Kidney epithelial cell (primary cell): Measurements from ENCODE around the gene ZNF670. TPM values are rescaled to one million over a fixed set of nuclear protein-coding genes. Genes with fewer than 3 reads are reported as not detected.

Experiments
- DNase-seq: peaks from one replicate; pipeline ENCODE4 v3.0.0-alpha.2; 2010; ENCODE audit warnings: low read depth
- H3K27me3 ChIP-seq: 2 replicates; pipeline ENCODE4 v1.6.0; 2011; ENCODE audit warnings: low read length; ENCODE audit not compliant: control insufficient read depth, insufficient read depth
- H3K36me3 ChIP-seq: 2 replicates; pipeline ENCODE4 v1.5.1; 2011; ENCODE audit warnings: low read length; ENCODE audit not compliant: control insufficient read depth, insufficient read depth
- H3K4me3 ChIP-seq: 2 replicates; pipeline ENCODE4 v1.5.1; 2011; ENCODE audit warnings: low read depth, mild to moderate bottlenecking, control low read depth, low read length
- total RNA-seq: library from RNA; depleted of rRNA; stranded (reverse); fragments of >200 nt; gene quantifications from 2 replicates; pipeline ENCODE4 v1.2.3, GENCODE V29; 2015
- TF ChIP-seq, protein P1 (sequence below): IDR thresholded peaks from 2 replicates; pipeline ENCODE4 v1.5.1; 2011; ENCODE audit warnings: mild to moderate bottlenecking, moderate library complexity, low read length, control low read depth, inconsistent platforms; ENCODE audit not compliant: insufficient read depth, poor library complexity, severe bottlenecking

ZNF670 gene
- total RNA-seq, 1 donor from 2014 or later = 5.8 TPM

DNA sequence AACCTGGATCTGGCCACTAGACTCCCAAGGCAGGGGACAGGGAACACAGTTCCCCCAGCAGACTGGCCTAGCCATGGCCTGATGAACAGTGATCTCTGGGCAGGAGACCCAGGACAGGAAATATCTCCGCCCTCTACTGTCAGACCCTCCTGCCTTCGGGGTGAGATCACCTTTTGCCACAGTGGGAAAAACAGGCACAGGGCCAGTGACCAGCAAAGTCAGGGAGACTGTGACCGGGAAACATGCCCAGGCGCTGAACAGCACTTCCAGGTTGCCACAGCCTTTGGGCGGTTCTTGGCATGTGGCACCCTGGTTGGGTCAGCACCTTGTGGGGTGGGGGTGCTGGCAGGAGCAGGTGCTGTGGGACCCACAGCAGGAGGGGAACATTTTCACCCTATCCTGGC, 34.5 kb upstream of the ZNF670 start:
- Histone ChIP-seq H3K27me3 (no peaks in the 10 kb centered on the region), H3K4me3 (no peak overlapping the region), H3K36me3 (no peaks in the 10 kb centered on the region)
- TF ChIP-seq, protein P1, sequence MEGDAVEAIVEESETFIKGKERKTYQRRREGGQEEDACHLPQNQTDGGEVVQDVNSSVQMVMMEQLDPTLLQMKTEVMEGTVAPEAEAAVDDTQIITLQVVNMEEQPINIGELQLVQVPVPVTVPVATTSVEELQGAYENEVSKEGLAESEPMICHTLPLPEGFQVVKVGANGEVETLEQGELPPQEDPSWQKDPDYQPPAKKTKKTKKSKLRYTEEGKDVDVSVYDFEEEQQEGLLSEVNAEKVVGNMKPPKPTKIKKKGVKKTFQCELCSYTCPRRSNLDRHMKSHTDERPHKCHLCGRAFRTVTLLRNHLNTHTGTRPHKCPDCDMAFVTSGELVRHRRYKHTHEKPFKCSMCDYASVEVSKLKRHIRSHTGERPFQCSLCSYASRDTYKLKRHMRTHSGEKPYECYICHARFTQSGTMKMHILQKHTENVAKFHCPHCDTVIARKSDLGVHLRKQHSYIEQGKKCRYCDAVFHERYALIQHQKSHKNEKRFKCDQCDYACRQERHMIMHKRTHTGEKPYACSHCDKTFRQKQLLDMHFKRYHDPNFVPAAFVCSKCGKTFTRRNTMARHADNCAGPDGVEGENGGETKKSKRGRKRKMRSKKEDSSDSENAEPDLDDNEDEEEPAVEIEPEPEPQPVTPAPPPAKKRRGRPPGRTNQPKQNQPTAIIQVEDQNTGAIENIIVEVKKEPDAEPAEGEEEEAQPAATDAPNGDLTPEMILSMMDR = no peak
- DNase-seq = no peak

DNA sequence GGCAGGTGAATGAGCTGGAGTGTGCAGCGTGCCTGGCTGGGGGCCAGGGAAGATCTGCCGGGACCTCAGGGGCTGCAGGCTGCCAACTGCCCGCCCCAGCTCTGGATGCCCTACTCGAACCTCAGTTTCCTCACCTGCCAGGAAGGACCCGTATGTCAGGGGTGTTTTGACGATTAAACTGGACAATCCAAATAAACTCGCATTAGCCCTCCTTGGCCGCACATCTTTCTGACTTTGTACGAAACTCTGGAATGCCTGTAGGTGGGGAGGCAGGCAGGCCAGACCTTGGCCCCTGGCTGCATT, 33.8 kb upstream of the ZNF670 start:
- Histone ChIP-seq H3K4me3 (no peak overlapping the region), H3K27me3 (no peaks in the 10 kb centered on the region), H3K36me3 (no peaks in the 10 kb centered on the region)
- TF ChIP-seq, protein P1 = no peak
- no peak for DNase-seq

DNA sequence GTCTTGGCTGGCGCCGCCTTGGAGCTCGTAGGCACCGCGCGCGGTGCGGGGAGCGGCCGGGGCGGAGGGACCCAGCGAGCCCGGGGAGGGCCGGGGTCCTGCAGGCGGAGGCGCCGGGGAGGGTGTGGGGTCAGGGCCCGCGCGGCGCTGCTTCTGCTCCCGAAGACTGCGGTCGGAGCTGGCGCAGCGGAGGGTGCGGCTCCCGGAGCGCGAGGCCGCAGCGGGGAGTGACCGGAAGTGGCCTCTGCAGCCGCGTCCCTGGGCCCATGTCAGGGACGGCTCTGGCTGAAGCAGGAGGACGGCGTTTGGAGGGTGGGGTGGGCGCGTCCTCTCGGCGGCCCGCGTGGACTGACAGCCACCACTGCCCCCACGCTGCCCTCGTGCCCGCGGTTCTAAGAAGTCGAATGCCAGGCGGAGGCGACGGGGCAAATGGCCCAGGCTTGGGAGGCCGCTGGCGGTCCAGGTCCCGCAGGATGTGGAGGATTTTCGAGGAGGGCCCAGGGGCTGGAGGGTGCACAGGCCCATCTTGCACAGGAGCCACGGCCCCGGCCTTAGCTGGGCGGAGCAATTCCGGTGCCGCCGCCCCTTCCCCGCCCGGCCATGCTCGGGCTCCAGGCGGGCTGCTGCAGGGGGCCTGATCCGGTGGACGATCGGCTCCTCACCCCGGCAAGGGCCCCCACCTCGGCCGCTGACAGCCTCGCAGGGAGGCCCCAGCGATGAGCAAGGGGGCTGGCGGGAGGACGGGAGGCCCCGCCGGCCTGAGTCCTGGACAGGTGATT, 33.3 kb upstream of the ZNF670 start:
- no peak for DNase-seq
- no peaks in the 10 kb centered on the region for H3K27me3 ChIP-seq
- H3K36me3 ChIP-seq = no peaks in the 10 kb centered on the region
- H3K4me3 ChIP-seq = peak overlapping the region; percentile 39
- TF ChIP-seq, protein P1 = no peak

DNA sequence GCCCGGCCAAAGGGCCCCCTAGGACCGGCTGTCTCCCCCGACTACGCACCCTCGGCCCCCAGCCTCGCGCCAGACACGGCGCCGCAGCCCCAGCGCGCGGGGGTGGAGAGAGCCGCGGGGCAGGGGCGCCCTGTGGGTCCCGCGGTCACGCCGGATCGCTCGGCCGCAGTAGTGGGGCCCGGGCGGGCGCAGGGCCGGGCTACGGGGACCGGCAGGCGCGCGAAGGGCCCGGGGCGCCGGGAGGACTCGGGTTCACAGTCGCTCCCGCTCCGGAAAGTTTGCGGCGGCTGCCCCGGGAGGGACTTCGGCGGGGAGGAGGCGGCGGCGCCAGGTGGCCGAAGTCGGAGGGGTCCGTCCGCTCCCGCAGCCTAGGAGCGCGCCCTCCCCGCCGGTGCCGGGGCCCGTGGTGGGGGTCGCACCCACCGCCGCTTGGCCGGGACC, 32.7 kb upstream of the ZNF670 start:
- TF ChIP-seq, protein P1 = no peak
- no peak for DNase-seq
- no peaks in the 10 kb centered on the region for H3K36me3 ChIP-seq

DNA sequence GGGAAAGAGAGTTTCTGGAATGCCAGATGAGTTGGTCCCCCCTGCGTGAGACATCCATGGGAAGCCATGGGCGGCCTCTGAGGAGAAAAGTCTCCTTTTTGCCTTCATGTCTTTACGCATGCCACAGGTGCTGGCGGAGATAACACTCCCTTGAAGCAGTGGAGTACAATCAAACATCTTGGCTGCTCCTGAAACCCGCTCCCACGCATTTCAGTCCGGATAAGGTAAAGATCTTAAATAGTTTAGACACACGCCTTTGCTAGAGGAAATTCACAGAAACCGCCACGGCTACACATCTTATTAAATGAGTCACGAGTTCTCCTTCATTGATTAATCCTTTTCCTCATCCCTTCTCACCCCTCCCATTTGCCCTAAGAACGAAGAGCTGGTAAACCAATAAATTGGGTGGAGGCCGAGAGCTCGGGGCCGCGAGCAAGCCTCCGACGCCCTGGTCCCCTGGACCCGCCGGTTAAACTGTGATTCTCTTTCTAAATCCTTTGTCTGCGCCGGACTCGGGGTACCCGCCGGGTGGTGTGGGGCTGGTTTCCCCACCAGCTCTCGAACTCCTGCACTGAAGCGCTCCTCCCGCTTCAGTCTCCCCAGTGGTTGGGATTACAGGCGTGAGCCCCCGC, 32.1 kb upstream of the ZNF670 start:
- H3K27me3 ChIP-seq = no peaks in the 10 kb centered on the region
- H3K36me3 ChIP-seq = no peaks in the 10 kb centered on the region
- peak overlapping the region; percentile 39 for H3K4me3 ChIP-seq
- TF ChIP-seq, protein P1 = no peak
- DNase-seq = no peak

More for the DNA sequence above, 32.7 kb upstream of the ZNF670 start:
- H3K4me3 ChIP-seq = peak overlapping the region; percentile 39
- H3K27me3 ChIP-seq = no peaks in the 10 kb centered on the region
